Thyroid gland (tissue), 4 donors: ENCODE results near the gene OR52A1. TPM values are rescaled to one million over a fixed set of nuclear protein-coding genes. Genes with fewer than 3 reads are reported as not detected.
"Not testable (repeated sequence)": the region's sequence is repeated elsewhere in the genome, so short reads cannot be mapped to it uniquely, and the experiment has no call there.

Source experiments
- DNase-seq, 2 donors: peaks; one replicate each; pipeline ENCODE4 v3.0.0-alpha.2; 2019
- H3K27ac ChIP-seq, 3 donors: fragments of 200-600 bp; sonication (generic); 1 replicate in 2 of 3; 2 replicates in 1 of 3; pipeline ENCODE4 v1.5.1; 2016 to 2019; ENCODE audit warnings: mild to moderate bottlenecking in 1 of 3, moderate library complexity in 1 of 3
- H3K27me3 ChIP-seq: fragments of 200-600 bp; sonication (generic); one replicate; pipeline ENCODE4 v1.5.1; 2019
- H3K36me3 ChIP-seq, 2 donors: fragments of 200-600 bp; sonication (generic); one replicate each; pipeline ENCODE4 v1.5.1; 2016 to 2019
- H3K4me1 ChIP-seq, 2 donors: fragments of 200-600 bp; sonication (generic); one replicate each; pipeline ENCODE4 v1.5.1; 2017 to 2019
- H3K4me3 ChIP-seq, 3 donors: fragments of 200-600 bp; sonication (generic); replicated peaks in 1 of 3; 1 replicate in 2 of 3; 2 replicates in 1 of 3; pipeline ENCODE4 v1.5.1; 2016; ENCODE audit warnings: mild to moderate bottlenecking in 1 of 3
- H3K9me3 ChIP-seq: fragments of 200-600 bp; sonication (generic); one replicate; pipeline ENCODE4 v1.5.1; 2017
- POLR2A ChIP-seq, 2 donors: fragments of 450-650 bp; IDR thresholded peaks; one replicate each; pipeline ENCODE4 v1.6.1; 2017; ENCODE audit warnings: antibody characterized with exemption in 2 of 2, mild to moderate bottlenecking in 2 of 2, moderate library complexity in 1 of 2
- WGBS, 2 donors: methylation state at CpG; one replicate each; pipeline ENCODE4 v1.1.5; 2017; 5-methylcytosine and 5-hydroxymethylcytosine counted together
- intact Hi-C: fragments of 100-400 bp; cut with DNase I; formaldehyde crosslinking; loops from one replicate; pipeline ENCODE4 v1.15.1; 2023
- total RNA-seq, 4 donors: library from RNA; depleted of rRNA; stranded (reverse); fragments of >200 nt; gene quantifications; one replicate each; pipeline ENCODE4 v1.2.3, GENCODE V29; 2016
- TF ChIP-seq, protein P1 (sequence below), 6 experiments: fragments of 200-600 bp in 3 of 6; fragments of 450-650 bp in 3 of 6; sonication (generic) in 3 of 6; IDR thresholded peaks; one replicate each; pipeline ENCODE4 v1.5.1; 2016 to 2019; ENCODE audit warnings: antibody characterized with exemption in 6 of 6, mild to moderate bottlenecking in 2 of 6, inconsistent platforms in 1 of 6, moderate library complexity in 1 of 6

OR52A1 gene
- total RNA-seq, 4 donors from 2014 or later, result not detected

DNA sequence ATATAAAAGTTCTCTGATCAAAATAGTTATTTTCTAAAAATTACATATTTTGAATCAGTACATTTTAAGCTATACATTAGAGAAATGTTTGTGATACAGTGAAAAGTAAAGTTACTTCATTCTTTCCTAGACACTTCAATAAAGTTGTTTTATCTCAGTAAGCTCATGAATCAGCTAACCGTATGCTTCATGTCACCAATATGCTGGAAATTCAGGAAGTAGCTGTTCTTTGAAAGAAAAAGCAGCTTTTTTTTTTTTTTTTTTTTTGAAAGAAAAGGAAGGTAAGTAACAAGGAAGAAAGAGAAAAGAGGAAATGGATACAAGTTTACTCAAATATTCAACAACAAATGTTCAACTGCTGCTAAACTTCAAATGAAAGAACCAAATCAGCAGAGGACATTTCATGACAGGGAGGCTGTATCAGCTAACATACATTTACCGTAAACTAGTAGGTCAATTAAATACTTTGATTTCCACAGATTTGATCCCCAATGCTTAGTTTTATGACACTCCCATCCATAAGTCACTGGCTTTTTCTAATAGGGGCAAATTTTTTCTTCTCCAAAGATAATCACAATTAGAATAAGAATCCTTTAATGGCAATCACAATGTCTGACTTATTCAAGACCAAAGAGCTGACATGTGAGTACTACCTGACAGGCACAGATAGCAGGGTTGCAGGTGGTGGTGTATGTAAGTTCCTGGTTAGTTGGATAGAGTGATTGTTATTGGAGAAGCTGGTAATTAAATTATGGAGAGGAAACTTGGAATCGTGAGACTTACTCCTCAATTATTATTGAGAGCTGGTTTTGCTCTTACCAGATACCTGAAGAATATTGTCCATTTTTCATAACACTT, 754 bp downstream of the OR52A1 start:
- no peaks in the 10 kb centered on the region for H3K36me3 ChIP-seq
- DNase-seq, result no peak
- H3K27me3 ChIP-seq, result no peaks in the 10 kb centered on the region
- no peaks in the 10 kb centered on the region for H3K9me3 ChIP-seq
- no peaks in the 10 kb centered on the region for H3K4me1 ChIP-seq
- H3K4me3 ChIP-seq, result no peak overlapping the region
- WGBS, 2 donors, result 67 to 69% methylated on average over 3 of the region's 3 CpGs
- TF ChIP-seq, protein P1, sequence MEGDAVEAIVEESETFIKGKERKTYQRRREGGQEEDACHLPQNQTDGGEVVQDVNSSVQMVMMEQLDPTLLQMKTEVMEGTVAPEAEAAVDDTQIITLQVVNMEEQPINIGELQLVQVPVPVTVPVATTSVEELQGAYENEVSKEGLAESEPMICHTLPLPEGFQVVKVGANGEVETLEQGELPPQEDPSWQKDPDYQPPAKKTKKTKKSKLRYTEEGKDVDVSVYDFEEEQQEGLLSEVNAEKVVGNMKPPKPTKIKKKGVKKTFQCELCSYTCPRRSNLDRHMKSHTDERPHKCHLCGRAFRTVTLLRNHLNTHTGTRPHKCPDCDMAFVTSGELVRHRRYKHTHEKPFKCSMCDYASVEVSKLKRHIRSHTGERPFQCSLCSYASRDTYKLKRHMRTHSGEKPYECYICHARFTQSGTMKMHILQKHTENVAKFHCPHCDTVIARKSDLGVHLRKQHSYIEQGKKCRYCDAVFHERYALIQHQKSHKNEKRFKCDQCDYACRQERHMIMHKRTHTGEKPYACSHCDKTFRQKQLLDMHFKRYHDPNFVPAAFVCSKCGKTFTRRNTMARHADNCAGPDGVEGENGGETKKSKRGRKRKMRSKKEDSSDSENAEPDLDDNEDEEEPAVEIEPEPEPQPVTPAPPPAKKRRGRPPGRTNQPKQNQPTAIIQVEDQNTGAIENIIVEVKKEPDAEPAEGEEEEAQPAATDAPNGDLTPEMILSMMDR (IDR thresholded peaks at IDR 0.05), result no peak
- no peak for TF ChIP-seq POLR2A (IDR thresholded peaks at IDR 0.05)
- intact Hi-C loops, result no loop called here
- H3K27ac ChIP-seq, result no peak overlapping the region

DNA sequence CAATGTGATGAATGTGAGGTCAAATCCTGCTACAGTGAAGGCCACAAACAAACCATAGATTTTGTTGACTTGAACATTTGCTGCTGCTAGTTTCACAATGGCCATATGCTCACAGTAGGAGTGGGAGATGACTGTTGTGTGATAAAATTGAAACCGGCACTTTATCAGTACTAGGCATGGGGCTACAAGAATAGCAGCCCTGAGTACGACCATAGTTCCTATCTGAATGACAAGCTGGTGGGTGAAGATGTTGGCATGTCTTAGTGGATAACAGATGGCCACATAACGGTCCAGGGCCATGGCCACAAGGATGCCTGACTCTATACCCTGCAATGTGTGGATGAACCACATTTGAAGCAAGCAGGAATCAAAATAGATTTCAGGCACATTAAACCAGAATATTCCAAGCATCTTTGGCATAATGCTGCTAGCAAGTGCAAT, 2.8 kb downstream of the OR52A1 start:
- TF ChIP-seq, protein P1 (IDR thresholded peaks at IDR 0.05), result no peak
- TF ChIP-seq POLR2A (IDR thresholded peaks at IDR 0.05), result no peak
- H3K36me3 ChIP-seq, result no peaks in the 10 kb centered on the region
- no peak for DNase-seq
- no peak overlapping the region for H3K27ac ChIP-seq
- no peaks in the 10 kb centered on the region for H3K4me1 ChIP-seq
- no peak overlapping the region for H3K4me3 ChIP-seq
- 67 to 84% methylated on average over 3 of the region's 3 CpGs for WGBS, 2 donors
- intact Hi-C loops, result no loop called here
- no peaks in the 10 kb centered on the region for H3K27me3 ChIP-seq
- no peaks in the 10 kb centered on the region for H3K9me3 ChIP-seq

DNA sequence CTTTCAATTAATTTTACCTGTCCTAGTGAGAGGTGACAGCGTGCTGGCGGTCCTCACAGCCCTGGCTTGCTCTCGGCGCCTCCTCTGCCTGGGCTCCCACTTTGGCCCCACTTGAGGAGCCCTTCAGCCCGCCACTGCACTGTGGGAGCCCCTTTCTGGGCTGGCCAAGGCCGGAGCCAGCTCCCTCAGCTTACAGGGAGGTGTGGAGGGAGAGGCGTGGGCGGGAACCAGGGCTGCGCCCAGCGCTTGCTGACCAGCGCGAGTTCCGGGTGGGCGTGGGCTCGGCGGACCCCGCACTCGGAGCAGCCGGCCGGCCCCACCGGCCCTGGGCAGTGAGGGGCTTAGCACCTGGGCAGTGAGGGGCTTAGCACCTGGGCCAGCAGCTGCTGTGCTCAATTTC, 10.4 kb downstream of the OR52A1 start:
- H3K4me3 ChIP-seq, H3K9me3 ChIP-seq, H3K4me1 ChIP-seq, H3K27me3 ChIP-seq, H3K36me3 ChIP-seq, H3K27ac ChIP-seq, DNase-seq, intact Hi-C loops: not testable (repeated sequence)
- 86 to 95% methylated on average over 5 to 16 of the region's 21 CpGs for WGBS, 2 donors

DNA sequence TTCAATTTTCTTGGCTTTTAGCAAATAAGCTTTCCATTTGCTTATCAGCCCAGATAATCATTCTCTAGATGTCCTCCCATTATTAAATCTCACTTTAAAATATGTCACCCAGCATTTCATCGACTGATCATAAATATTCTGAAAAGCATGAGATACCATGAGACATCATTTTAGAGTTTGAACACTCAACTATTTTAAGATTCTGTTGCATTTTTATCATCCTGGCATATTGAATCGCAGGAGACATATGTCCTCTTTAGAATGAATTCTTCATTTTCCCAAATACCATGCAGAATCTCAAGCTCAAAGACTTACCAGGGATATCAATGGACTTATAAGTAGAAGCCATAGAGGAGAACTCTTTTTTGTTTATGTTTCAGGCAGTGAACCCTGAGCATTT, 16.6 kb downstream of the OR52A1 start, which contains the start of gene OR52A5:
OR52A5 (minus strand) TSS at position 361 of the 400 bp plus-strand sequence. CDS start 5,714 bp downstream, outside the sequence.
- no peak for DNase-seq
- no peaks in the 10 kb centered on the region for H3K27me3 ChIP-seq
- H3K9me3 ChIP-seq, result no peaks in the 10 kb centered on the region
- no peaks in the 10 kb centered on the region for H3K4me1 ChIP-seq
- no peak for TF ChIP-seq POLR2A (IDR thresholded peaks at IDR 0.05)
- TF ChIP-seq, protein P1 (IDR thresholded peaks at IDR 0.05), result no peak
- intact Hi-C loops, result no loop called here
- no peak within 1 kb of the TSS for H3K4me3 ChIP-seq
- H3K27ac ChIP-seq, result no peak within 1 kb of the TSS
- H3K36me3 ChIP-seq, result no peaks in the 10 kb centered on the region
- 88 to 91% methylated on average over 2 of the region's 2 CpGs for WGBS, 2 donors

DNA sequence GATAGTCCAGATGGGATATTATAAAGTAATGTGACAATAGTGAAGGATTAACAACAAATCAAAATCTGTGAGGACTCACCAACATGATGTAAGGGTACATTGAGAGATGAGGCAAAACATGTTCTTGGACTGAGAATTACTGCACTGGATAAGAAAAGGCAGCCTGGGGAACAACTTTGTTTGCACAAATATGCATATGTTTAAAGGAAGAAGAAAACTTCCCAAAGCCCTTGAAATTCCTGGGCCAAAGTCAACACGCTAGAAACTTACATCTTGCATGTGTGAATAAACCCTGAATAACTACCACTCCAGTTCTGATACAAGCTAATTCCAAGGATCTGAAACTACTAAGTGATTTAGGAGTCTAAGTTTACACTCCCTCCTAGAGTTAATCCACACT, 17.5 kb downstream of the OR52A1 start:
- H3K4me3 ChIP-seq, result no peak overlapping the region
- H3K27me3 ChIP-seq, result no peaks in the 10 kb centered on the region
- TF ChIP-seq POLR2A (IDR thresholded peaks at IDR 0.05), result no peak
- TF ChIP-seq, protein P1 (IDR thresholded peaks at IDR 0.05), result no peak
- no peaks in the 10 kb centered on the region for H3K36me3 ChIP-seq
- H3K4me1 ChIP-seq, result no peaks in the 10 kb centered on the region
- H3K27ac ChIP-seq, result no peak overlapping the region
- WGBS, 2 donors, result 10 to 27% methylated on average over 1 of the region's 1 CpG
- DNase-seq, result no peak
- H3K9me3 ChIP-seq, result no peaks in the 10 kb centered on the region
- intact Hi-C loops, result no loop called here
